ENCODE measurements around the gene CHRM5.
"Not testable (repeated sequence)": the region's sequence is repeated elsewhere in the genome, so short reads cannot be mapped to it uniquely, and the experiment has no call there.

GRCh38 chr15:33995666-33996065, 27.4 kb downstream of the CHRM5 start:
- TF ChIP-seq CTCF, POLR2A (IDR thresholded peaks at IDR 0.05): not testable (repeated sequence)

Data from esophagus squamous epithelium (tissue), 4 donors.